AG08396 (cell line): ENCODE results near the gene SEC61A1.

Source experiments
- DNase-seq: peaks from one replicate; pipeline ENCODE4 v3.0.0; 2012; ENCODE audit warnings: low spot score, mixed read lengths

SEC61A1 gene

GRCh38 chr3:128060473-128061381, 8.5 kb downstream of the SEC61A1 start:
- peak; percentile 83 for DNase-seq

GRCh38 chr3:128062033-128062745, 10.0 kb downstream of the SEC61A1 start:
- DNase-seq = no peak

GRCh38 chr3:128063865-128064264, 11.6 kb downstream of the SEC61A1 start:
- DNase-seq = no peak

- no peak for DNase-seq
These were observed 12.7 kb downstream of the SEC61A1 start for GRCh38 chr3:128064962-128065361.

- DNase-seq = no peak
These were observed 13.9 kb downstream of the SEC61A1 start for GRCh38 chr3:128066114-128066513.

DNA sequence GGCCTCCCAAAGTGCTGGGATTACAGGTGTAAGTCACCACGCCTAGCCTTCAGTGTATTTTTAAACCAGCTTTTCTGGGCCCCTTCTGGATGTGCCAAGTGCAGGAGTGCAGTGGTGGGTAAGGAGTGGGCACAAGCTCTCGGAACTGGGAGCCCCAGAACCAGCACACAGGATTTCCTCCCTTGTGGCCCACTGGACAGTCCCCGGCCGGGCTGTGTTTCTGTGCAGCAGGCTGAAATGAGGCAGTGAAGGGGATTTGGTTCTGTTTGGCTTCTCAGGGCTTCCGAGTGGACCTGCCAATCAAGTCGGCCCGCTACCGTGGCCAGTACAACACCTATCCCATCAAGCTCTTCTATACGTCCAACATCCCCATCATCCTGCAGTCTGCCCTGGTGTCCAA, 14.4 kb downstream of the SEC61A1 start:
- no peak for DNase-seq

- no peak for DNase-seq
These were observed 15.3 kb downstream of the SEC61A1 start for GRCh38 chr3:128067489-128067888.

GRCh38 chr3:128068156-128068620, 16.0 kb downstream of the SEC61A1 start:
- peak; percentile 45 for DNase-seq

- no peak for DNase-seq
These were observed 17.0 kb downstream of the SEC61A1 start for GRCh38 chr3:128069271-128069670.

DNA sequence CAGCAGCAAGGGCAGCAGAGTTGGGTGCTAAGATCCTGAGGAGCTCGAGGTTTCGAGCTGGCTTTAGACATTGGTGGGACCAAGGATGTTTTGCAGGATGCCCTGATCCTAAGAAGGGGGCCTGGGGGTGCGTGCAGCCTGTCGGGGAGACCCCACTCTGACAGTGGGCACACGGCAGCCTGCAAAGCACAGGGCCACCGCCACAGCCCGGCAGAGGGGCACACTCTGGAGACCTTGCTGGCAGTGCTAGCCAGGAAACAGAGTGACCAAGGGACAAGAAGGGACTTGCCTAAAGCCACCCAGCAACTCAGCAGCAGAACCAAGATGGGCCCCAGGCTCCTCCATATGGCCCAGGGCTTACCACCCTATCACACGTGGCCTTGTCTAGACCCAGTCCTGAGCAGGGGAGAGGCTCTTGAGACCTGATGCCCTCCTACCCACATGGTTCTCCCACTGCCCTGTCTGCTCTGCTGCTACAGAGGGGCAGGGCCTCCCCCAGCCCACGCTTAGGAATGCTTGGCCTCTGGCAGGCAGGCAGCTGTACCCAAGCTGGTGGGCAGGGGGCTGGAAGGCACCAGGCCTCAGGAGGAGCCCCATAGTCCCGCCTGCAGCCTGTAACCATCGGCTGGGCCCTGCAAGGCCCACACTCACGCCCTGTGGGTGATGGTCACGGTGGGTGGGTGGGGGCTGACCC, 18.8 kb downstream of the SEC61A1 start:
- no peak for DNase-seq

GRCh38 chr3:128071771-128072453, 19.7 kb downstream of the SEC61A1 start:
- no peak for DNase-seq

GRCh38 chr3:128072454-128073184, 20.4 kb downstream of the SEC61A1 start:
- no peak for DNase-seq

GRCh38 chr3:128073185-128073725, 21.0 kb downstream of the SEC61A1 start:
- DNase-seq = no peak

GRCh38 chr3:128073807-128074206, 21.6 kb downstream of the SEC61A1 start:
- no peak for DNase-seq

- no peak for DNase-seq
These were observed 22.7 kb downstream of the SEC61A1 start for GRCh38 chr3:128074851-128075521.

DNA sequence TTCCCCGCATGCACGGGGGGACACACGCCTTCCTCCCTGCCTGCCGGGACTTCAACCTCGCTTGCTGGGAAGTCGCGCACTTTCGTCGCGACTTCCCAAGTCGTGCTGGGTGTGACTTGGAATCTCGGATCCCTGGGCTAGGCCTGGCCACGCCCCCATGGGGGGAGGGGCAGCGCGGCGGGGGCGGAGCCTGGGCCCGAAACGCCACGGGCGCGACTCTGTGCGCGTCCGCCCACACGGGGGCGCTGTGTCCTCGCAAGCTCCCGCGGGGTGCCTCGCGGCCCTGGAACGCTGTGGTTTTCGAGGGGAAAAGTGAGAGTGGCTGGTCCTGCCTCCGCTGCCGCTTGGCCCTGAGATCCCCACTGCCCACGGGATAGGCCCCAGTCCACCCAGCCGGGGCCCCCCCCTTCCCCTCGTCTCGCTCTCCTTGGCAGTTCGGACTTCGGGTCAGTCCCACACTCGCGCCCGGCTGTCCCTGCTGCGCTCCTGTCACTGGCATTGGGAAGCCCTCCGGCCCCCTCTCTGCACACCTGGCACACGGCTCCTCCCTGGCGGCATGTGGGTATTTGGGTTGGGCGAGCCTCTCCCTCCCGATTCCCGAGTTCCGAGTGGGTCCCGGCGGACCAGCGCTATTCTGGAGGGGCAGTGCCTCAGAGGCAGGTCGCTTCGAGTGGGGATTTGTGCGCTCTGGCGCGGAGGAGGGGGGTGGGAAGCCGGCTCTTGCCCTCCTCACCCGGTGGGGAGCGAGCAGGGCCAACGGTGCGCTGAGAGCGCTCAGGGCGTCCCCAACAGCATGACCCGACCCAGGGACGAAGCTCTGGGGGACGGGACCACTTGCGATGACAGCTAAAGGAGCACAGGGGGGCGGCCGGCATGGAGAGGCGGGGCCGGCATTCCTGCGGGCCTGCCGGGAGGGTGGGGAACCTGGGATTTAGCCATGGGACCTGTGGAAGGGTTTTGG, 23.6 kb downstream of the SEC61A1 start:
- DNase-seq = peak; percentile 90

- no peak for DNase-seq
These were observed 24.4 kb downstream of the SEC61A1 start for GRCh38 chr3:128076483-128077201.

DNA sequence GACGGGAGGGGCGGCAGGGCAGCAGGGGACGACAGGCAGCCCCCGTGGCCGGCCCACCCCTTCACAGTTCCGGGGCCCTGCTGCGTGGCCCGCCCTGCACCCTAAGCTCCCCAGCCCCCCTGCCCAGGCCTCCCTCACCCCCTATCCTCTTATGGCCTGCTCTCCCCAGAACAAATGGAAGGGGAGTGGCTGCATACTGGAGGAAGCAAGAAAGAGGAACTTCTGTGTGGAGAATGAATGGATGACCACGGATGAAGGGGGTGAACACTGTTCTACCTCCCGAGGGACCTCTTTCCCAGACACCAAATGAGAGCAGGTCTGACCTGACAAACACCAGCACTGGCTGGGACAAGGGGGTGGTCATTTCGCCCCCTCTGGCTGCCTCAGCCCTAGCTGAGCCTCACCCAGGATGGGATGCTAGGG, 25.0 kb downstream of the SEC61A1 start:
- no peak for DNase-seq
